RWPE1 (cell line): Measurements from ENCODE around the gene ARHGEF40.

Experiments used
- CTCF ChIA-PET: fragments of 350-600 bp; sonication (Branson Sonifier 250); formaldehyde crosslinking; extraction: SDS; loops from one replicate; lab custom pipeline; 2021; lab: Yijun Ruan, JAX
- POLR2A ChIA-PET: fragments of 400-600 bp; formaldehyde crosslinking; extraction: SDS; loops from one replicate; lab custom pipeline; 2020; ENCODE audit warnings: antibody characterized with exemption; ENCODE audit not compliant: low non-redundant PET; lab: Yijun Ruan, JAX
- DNase-seq: peaks from one replicate; pipeline ENCODE4 v3.0.0; 2012; ENCODE audit warnings: low spot score
- H3K27ac ChIP-seq: fragments of 450-650 bp; 2 replicates; pipeline ENCODE4 v1.5.1; 2017
- CTCF ChIP-seq: fragments of 450-650 bp; conservative IDR thresholded peaks from 2 replicates; pipeline ENCODE4 v1.5.1; 2017; ENCODE audit warnings: low read depth, mild to moderate bottlenecking

ARHGEF40 gene

GRCh38 chr14:21084998-21085853, 15.1 kb downstream of the ARHGEF40 start:
- TF ChIP-seq CTCF = no peak
- no peak for DNase-seq
- H3K27ac ChIP-seq = 0 out of 2 replicates have a peak overlapping the region, but pooled peaks have one; percentile 19
- ChIA-PET POLR2A (no interaction called here), CTCF (interaction anchor here (1.6 kb wide), 1 partner anchor 10 kb away, joined by 3 read pairs; no protein-coding TSS in a partner anchor)

- no peak for DNase-seq
- no peak for TF ChIP-seq CTCF
- ChIA-PET POLR2A (no interaction called here), CTCF (interaction anchor here (0.7 to 1.6 kb wide), 3 partner anchors 12 to 36 kb away, joined by 3 to 6 read pairs (median 3); no protein-coding TSS in a partner anchor)
- H3K27ac ChIP-seq = no peak overlapping the region
Observed at GRCh38 chr14:21086908-21087293, 16.8 kb downstream of the ARHGEF40 start.

GRCh38 chr14:21087294-21088091, 17.4 kb downstream of the ARHGEF40 start:
- no peak for DNase-seq
- TF ChIP-seq CTCF = no peak
- ChIA-PET POLR2A (no interaction called here), CTCF (interaction anchor here (0.7 to 2.1 kb wide), 3 partner anchors 17 to 36 kb away, joined by 3 to 7 read pairs (median 6); no protein-coding TSS in a partner anchor)
- no peak overlapping the region for H3K27ac ChIP-seq

DNA sequence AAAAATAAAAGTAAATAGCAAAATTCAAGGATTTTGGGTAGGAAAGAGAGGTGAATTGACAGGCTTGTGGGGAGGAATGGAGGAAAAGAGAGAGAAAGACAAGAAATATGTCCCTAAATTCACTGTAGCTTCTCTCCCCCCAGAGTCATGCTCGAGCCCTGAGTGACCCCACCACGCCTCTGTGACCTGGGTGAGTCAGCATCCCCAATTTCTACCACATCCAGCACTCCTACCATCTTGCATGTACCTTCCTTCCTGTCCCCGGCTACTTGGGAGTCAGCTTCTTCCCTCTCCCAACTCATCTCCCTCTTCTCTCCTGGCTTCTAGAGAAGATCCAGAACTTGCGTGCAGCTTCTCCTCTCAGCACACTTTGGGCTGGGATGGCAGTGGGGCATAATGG, 18.6 kb downstream of the ARHGEF40 start:
- H3K27ac ChIP-seq = peak overlapping the region; percentile 45
- no peak for DNase-seq
- CTCF ChIA-PET = interaction anchor here (0.8 to 2.1 kb wide), 3 partner anchors 15 to 792 kb away, joined by 3 to 7 read pairs (median 3); no protein-coding TSS in a partner anchor
- TF ChIP-seq CTCF = no peak
- POLR2A ChIA-PET = no interaction called here

GRCh38 chr14:21089271-21089670, 19.2 kb downstream of the ARHGEF40 start:
- H3K27ac ChIP-seq = peak overlapping the region; percentile 45
- POLR2A ChIA-PET = no interaction called here
- CTCF ChIA-PET = interaction anchor here (0.5 to 2.1 kb wide), 7 partner anchors 14 to 793 kb away, joined by 3 to 7 read pairs (median 3); no protein-coding TSS in a partner anchor
- no peak for TF ChIP-seq CTCF
- no peak for DNase-seq

DNA sequence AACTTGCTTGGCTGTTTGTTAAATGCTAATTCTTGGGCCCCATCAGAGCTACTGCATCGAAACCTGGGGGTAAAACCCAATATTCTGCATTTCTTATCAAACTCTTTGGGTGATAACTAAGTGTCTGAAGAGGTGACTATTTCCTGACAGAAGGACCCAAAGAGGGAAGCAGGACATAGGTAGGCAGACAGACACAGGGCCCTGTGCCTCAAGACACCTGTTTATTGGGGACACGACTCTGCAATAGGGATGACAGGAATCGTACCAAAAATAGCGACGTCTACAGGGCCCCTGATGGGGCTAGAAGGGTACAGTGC, 19.7 kb downstream of the ARHGEF40 start:
- CTCF ChIA-PET = interaction anchor here (0.6 to 2.1 kb wide), 6 partner anchors 14 to 75 kb away, joined by 3 to 7 read pairs (median 3); no protein-coding TSS in a partner anchor
- TF ChIP-seq CTCF = no peak
- POLR2A ChIA-PET = no interaction called here
- DNase-seq = no peak
- no peak overlapping the region for H3K27ac ChIP-seq
